ENCODE data around the gene EPHB6. TPM values are rescaled to one million over a fixed set of nuclear protein-coding genes. Genes with fewer than 3 reads are reported as not detected.

The EPHB6 gene
- total RNA-seq, 2 experiments from 2014 or later, result 9.5 to 11.0 TPM

GRCh38 chr7:142867097-142867378, 12.2 kb downstream of the EPHB6 start:
- Mint-ChIP-seq H3K9me3 (no peaks in the 10 kb centered on the region), H3K27me3 (no peaks in the 10 kb centered on the region), H3K27ac (no peak overlapping the region), H3K4me3 (no peak overlapping the region), H3K4me1 (ENCODE audit: low read depth) (no peaks in the 10 kb centered on the region), H3K36me3 (peaks cover 3% of the 10 kb centered on the region)
- intact Hi-C loops (cut with micrococcal nuclease), result no loop called here
- CTCF ChIA-PET, result interaction anchor here (0.8 to 1.9 kb wide), 7 partner anchors 13 to 563 kb away, joined by 3 to 8 read pairs (median 4); partner anchors contain the start of gene EPHB6
- no peak for DNase-seq
- POLR2A ChIA-PET, result no interaction called here

- Mint-ChIP-seq H3K4me3 (no peak overlapping the region), H3K9me3 (no peaks in the 10 kb centered on the region), H3K4me1 (ENCODE audit: low read depth) (no peaks in the 10 kb centered on the region), H3K27me3 (no peaks in the 10 kb centered on the region), H3K36me3 (peaks cover 3% of the 10 kb centered on the region), H3K27ac (no peak overlapping the region)
- no peak for DNase-seq
- CTCF ChIA-PET, result interaction anchor here (1.2 to 1.9 kb wide), 3 partner anchors 32 to 333 kb away, joined by 3 to 4 read pairs (median 4); no protein-coding TSS in a partner anchor
- intact Hi-C loops (cut with micrococcal nuclease), result no loop called here
- POLR2A ChIA-PET, result no interaction called here
Observed at GRCh38 chr7:142867398-142868187, 12.7 kb downstream of the EPHB6 start.

- no peak for DNase-seq
- H3K27me3 Mint-ChIP-seq, result no peaks in the 10 kb centered on the region
- no peaks in the 10 kb centered on the region for H3K9me3 Mint-ChIP-seq
- ChIA-PET POLR2A (no interaction called here), CTCF (interaction anchor here (1.1 to 1.2 kb wide), 2 partner anchors 14 kb away, joined by 3 to 4 read pairs; no protein-coding TSS in a partner anchor)
- H3K27ac Mint-ChIP-seq, result no peak overlapping the region
- intact Hi-C loops (cut with micrococcal nuclease), result no loop called here
- H3K4me3 Mint-ChIP-seq, result no peak overlapping the region
- peaks cover 3% of the 10 kb centered on the region for H3K36me3 Mint-ChIP-seq
- H3K4me1 Mint-ChIP-seq (ENCODE audit: low read depth), result no peaks in the 10 kb centered on the region
Observed at GRCh38 chr7:142868188-142868985, 13.5 kb downstream of the EPHB6 start.

GRCh38 chr7:142868986-142869415, 14.1 kb downstream of the EPHB6 start:
- DNase-seq, result no peak
- intact Hi-C loops (cut with micrococcal nuclease), result no loop called here
- Mint-ChIP-seq H3K36me3 (peaks cover 3% of the 10 kb centered on the region), H3K9me3 (no peaks in the 10 kb centered on the region), H3K27ac (no peak overlapping the region), H3K4me1 (ENCODE audit: low read depth) (no peaks in the 10 kb centered on the region), H3K4me3 (no peak overlapping the region), H3K27me3 (no peaks in the 10 kb centered on the region)
- ChIA-PET POLR2A (no interaction called here), CTCF (interaction anchor here (1.1 to 1.2 kb wide), 2 partner anchors 13 to 15 kb away, joined by 3 to 4 read pairs; no protein-coding TSS in a partner anchor)

- intact Hi-C loops (cut with micrococcal nuclease), result no loop called here
- Mint-ChIP-seq H3K4me3 (no peak overlapping the region), H3K27me3 (no peaks in the 10 kb centered on the region), H3K27ac (no peak overlapping the region), H3K36me3 (peaks cover 3% of the 10 kb centered on the region), H3K4me1 (ENCODE audit: low read depth) (no peaks in the 10 kb centered on the region), H3K9me3 (no peaks in the 10 kb centered on the region)
- CTCF ChIA-PET, result interaction anchor here (1.2 kb wide), 2 partner anchors 11 to 16 kb away, joined by 3 read pairs; no protein-coding TSS in a partner anchor
- POLR2A ChIA-PET, result no interaction called here
- no peak for DNase-seq
Observed at GRCh38 chr7:142869434-142869833, 14.6 kb downstream of the EPHB6 start.

GRCh38 chr7:142870147-142870559, 15.3 kb downstream of the EPHB6 start:
- H3K9me3 Mint-ChIP-seq, result no peaks in the 10 kb centered on the region
- no peaks in the 10 kb centered on the region for H3K4me1 Mint-ChIP-seq (ENCODE audit: low read depth)
- H3K27me3 Mint-ChIP-seq, result no peaks in the 10 kb centered on the region
- CTCF ChIA-PET, result interaction anchor here (1.0 to 1.2 kb wide), 2 partner anchors 10 to 136 kb away, joined by 3 read pairs; no protein-coding TSS in a partner anchor
- H3K4me3 Mint-ChIP-seq, result no peak overlapping the region
- H3K36me3 Mint-ChIP-seq, result peaks cover 3% of the 10 kb centered on the region
- DNase-seq, result no peak
- POLR2A ChIA-PET, result no interaction called here
- intact Hi-C loops (cut with micrococcal nuclease), result no loop called here
- H3K27ac Mint-ChIP-seq, result no peak overlapping the region

- POLR2A ChIA-PET, result no interaction called here
- intact Hi-C loops (cut with micrococcal nuclease), result no loop called here
Observed at GRCh38 chr7:142870566-142871259, 15.8 kb downstream of the EPHB6 start.

GRCh38 chr7:142871260-142872105, 16.6 kb downstream of the EPHB6 start:
- peaks cover 3% of the 10 kb centered on the region for H3K36me3 Mint-ChIP-seq
- ChIA-PET POLR2A (no interaction called here), CTCF (interaction anchor here (0.7 to 3.2 kb wide), 6 partner anchors 10 to 485 kb away, joined by 3 to 26 read pairs (median 4); no protein-coding TSS in a partner anchor)
- DNase-seq, result no peak
- intact Hi-C loops (cut with micrococcal nuclease), result loop anchor here (2.0 kb wide), 1 partner anchor 19 kb away; no protein-coding TSS in a partner anchor
- no peaks in the 10 kb centered on the region for H3K4me1 Mint-ChIP-seq (ENCODE audit: low read depth)
- H3K4me3 Mint-ChIP-seq, result no peak overlapping the region
- H3K27me3 Mint-ChIP-seq, result no peaks in the 10 kb centered on the region
- no peaks in the 10 kb centered on the region for H3K9me3 Mint-ChIP-seq
- H3K27ac Mint-ChIP-seq, result no peak overlapping the region

More at GRCh38 chr7:142870566-142871259, 15.8 kb downstream of the EPHB6 start:
- no peaks in the 10 kb centered on the region for H3K9me3 Mint-ChIP-seq
- no peak overlapping the region for H3K4me3 Mint-ChIP-seq
- CTCF ChIA-PET, result interaction anchor here (0.7 to 3.2 kb wide), 4 partner anchors 10 to 485 kb away, joined by 3 to 26 read pairs (median 3); no protein-coding TSS in a partner anchor
- peaks cover 3% of the 10 kb centered on the region for H3K36me3 Mint-ChIP-seq
- H3K27ac Mint-ChIP-seq, result no peak overlapping the region
- no peak for DNase-seq
- no peaks in the 10 kb centered on the region for H3K4me1 Mint-ChIP-seq (ENCODE audit: low read depth)
- H3K27me3 Mint-ChIP-seq, result no peaks in the 10 kb centered on the region

GRCh38 chr7:142872106-142872675, 17.3 kb downstream of the EPHB6 start:
- Mint-ChIP-seq H3K9me3 (no peaks in the 10 kb centered on the region), H3K27ac (no peak overlapping the region), H3K27me3 (no peaks in the 10 kb centered on the region), H3K36me3 (peaks cover 3% of the 10 kb centered on the region), H3K4me1 (ENCODE audit: low read depth) (no peaks in the 10 kb centered on the region), H3K4me3 (no peak overlapping the region)
- POLR2A ChIA-PET, result no interaction called here
- CTCF ChIA-PET, result interaction anchor here (0.8 to 3.2 kb wide), 17 partner anchors 9 to 485 kb away, joined by 3 to 26 read pairs (median 4); partner anchors contain the start of gene EPHB6
- intact Hi-C loops (cut with micrococcal nuclease), result loop anchor here (2.0 kb wide), 1 partner anchor 19 kb away; no protein-coding TSS in a partner anchor
- DNase-seq, result no peak

- peak; percentile 58 for DNase-seq
- no peaks in the 10 kb centered on the region for H3K4me1 Mint-ChIP-seq (ENCODE audit: low read depth)
- no peaks in the 10 kb centered on the region for H3K27me3 Mint-ChIP-seq
- no peaks in the 10 kb centered on the region for H3K9me3 Mint-ChIP-seq
- peaks cover 3% of the 10 kb centered on the region for H3K36me3 Mint-ChIP-seq
- H3K4me3 Mint-ChIP-seq, result no peak overlapping the region
- intact Hi-C loops (cut with micrococcal nuclease), result loop anchor here (2.0 kb wide), 1 partner anchor 21 kb away; no protein-coding TSS in a partner anchor
- CTCF ChIA-PET, result interaction anchor here (0.5 to 3.2 kb wide), 31 partner anchors 8 to 507 kb away, joined by 3 to 26 read pairs (median 4); partner anchors contain the start of gene EPHB6
- no peak overlapping the region for H3K27ac Mint-ChIP-seq
- POLR2A ChIA-PET, result no interaction called here
Observed at GRCh38 chr7:142873281-142873784, 18.5 kb downstream of the EPHB6 start.

Data from activated CD4-positive, alpha-beta memory T cell treated with anti-CD3 and anti-CD28 coated beads for 36 hours (primary cell).